Measurements from ENCODE around the gene CDK11A. TPM values are rescaled to one million over a fixed set of nuclear protein-coding genes. Genes with fewer than 3 reads are reported as not detected.

The CDK11A gene
- total and polyA plus RNA-seq, 2 donors (not counting 1 experiment from before 2014, with no cell fraction given), result 2.8 to 14.2 TPM

GRCh38 chr1:1763657-1764621 is 39.8 kb upstream of the CDK11A start:
- Histone ChIP-seq H3K27me3 (ENCODE audit: control insufficient read depth, insufficient read depth, low read length) (no peaks in the 10 kb centered on the region), H3K9ac (ENCODE audit: insufficient read depth, low read length) (no peak overlapping the region), H3K4me1 (ENCODE audit: control insufficient read depth, extremely low read depth, insufficient read depth, low read length) (no peaks in the 10 kb centered on the region), H3K27ac (ENCODE audit: insufficient read depth, low read length) (no peak overlapping the region), H3K9me3 (ENCODE audit: control insufficient read depth, insufficient read depth, low read depth, low read length) (no peaks in the 10 kb centered on the region), H3K4me3 (replicated peaks in 1 of 4; ENCODE audit: control extremely low read depth in 1 of 4, insufficient read depth in 1 of 4, low read depth in 3 of 4, low read length in 4 of 4) (no peak overlapping the region), H3K36me3 (ENCODE audit: control insufficient read depth, insufficient read depth, low read length) (peaks cover 25% of the 10 kb centered on the region), H2AFZ (ENCODE audit: low read length) (no peak overlapping the region), H4K20me1 (ENCODE audit: control insufficient read depth, extremely low read depth, insufficient read depth, low read length) (no peaks in the 10 kb centered on the region), H3K79me2 (ENCODE audit: control insufficient read depth, insufficient read depth, low read length) (peaks cover 26% of the 10 kb centered on the region), H3K4me2 (ENCODE audit: extremely low read depth, insufficient read depth, low read length) (no peak overlapping the region)
- peak in 1 of 2 donors; percentile 14 for DNase-seq (ENCODE audit: low read depth in 2 of 2)
- TF ChIP-seq CTCF (conservative IDR thresholded peaks at IDR 0.05 in 1 of 2, IDR thresholded peaks at IDR 0.05 in 1 of 2; ENCODE audit: low read depth in 1 of 2, low read length in 2 of 2) (no peak), EZH2 (IDR thresholded peaks at IDR 0.05; ENCODE audit: low read length, missing control alignments) (no peak)

- Histone ChIP-seq H4K20me1 (ENCODE audit: control insufficient read depth, extremely low read depth, insufficient read depth, low read length) (no peaks in the 10 kb centered on the region), H3K9me3 (ENCODE audit: control insufficient read depth, insufficient read depth, low read depth, low read length) (no peaks in the 10 kb centered on the region), H3K36me3 (ENCODE audit: control insufficient read depth, insufficient read depth, low read length) (peaks cover 27% of the 10 kb centered on the region), H3K4me1 (ENCODE audit: control insufficient read depth, extremely low read depth, insufficient read depth, low read length) (no peaks in the 10 kb centered on the region), H3K27me3 (ENCODE audit: control insufficient read depth, insufficient read depth, low read length) (no peaks in the 10 kb centered on the region), H3K79me2 (ENCODE audit: control insufficient read depth, insufficient read depth, low read length) (peaks cover 11% of the 10 kb centered on the region), H3K9ac (ENCODE audit: insufficient read depth, low read length) (no peak overlapping the region), H3K4me2 (ENCODE audit: extremely low read depth, insufficient read depth, low read length) (no peak overlapping the region), H3K27ac (ENCODE audit: insufficient read depth, low read length) (no peak overlapping the region), H2AFZ (ENCODE audit: low read length) (no peak overlapping the region), H3K4me3 (replicated peaks in 1 of 4; ENCODE audit: control extremely low read depth in 1 of 4, insufficient read depth in 1 of 4, low read depth in 3 of 4, low read length in 4 of 4) (no peak overlapping the region)
- TF ChIP-seq CTCF (conservative IDR thresholded peaks at IDR 0.05 in 1 of 2, IDR thresholded peaks at IDR 0.05 in 1 of 2; ENCODE audit: low read depth in 1 of 2, low read length in 2 of 2) (no peak), EZH2 (IDR thresholded peaks at IDR 0.05; ENCODE audit: low read length, missing control alignments) (no peak)
- DNase-seq (ENCODE audit: low read depth in 2 of 2), result no peak
Observed at GRCh38 chr1:1761504-1762376, 37.6 kb upstream of the CDK11A start.

GRCh38 chr1:1760715-1761114 is 36.6 kb upstream of the CDK11A start:
- H3K4me3 ChIP-seq (replicated peaks in 1 of 4; ENCODE audit: control extremely low read depth in 1 of 4, insufficient read depth in 1 of 4, low read depth in 3 of 4, low read length in 4 of 4), result no peak overlapping the region
- no peaks in the 10 kb centered on the region for H4K20me1 ChIP-seq (ENCODE audit: control insufficient read depth, extremely low read depth, insufficient read depth, low read length)
- TF ChIP-seq EZH2 (IDR thresholded peaks at IDR 0.05; ENCODE audit: low read length, missing control alignments) (no peak), CTCF (conservative IDR thresholded peaks at IDR 0.05 in 1 of 2, IDR thresholded peaks at IDR 0.05 in 1 of 2; ENCODE audit: low read depth in 1 of 2, low read length in 2 of 2) (no peak)
- H3K36me3 ChIP-seq (ENCODE audit: control insufficient read depth, insufficient read depth, low read length), result peaks cover 31% of the 10 kb centered on the region
- H3K79me2 ChIP-seq (ENCODE audit: control insufficient read depth, insufficient read depth, low read length), result peaks cover 9% of the 10 kb centered on the region
- no peak overlapping the region for H3K27ac ChIP-seq (ENCODE audit: insufficient read depth, low read length)
- H2AFZ ChIP-seq (ENCODE audit: low read length), result no peak overlapping the region
- no peak for DNase-seq (ENCODE audit: low read depth in 2 of 2)
- H3K4me2 ChIP-seq (ENCODE audit: extremely low read depth, insufficient read depth, low read length), result no peak overlapping the region
- H3K4me1 ChIP-seq (ENCODE audit: control insufficient read depth, extremely low read depth, insufficient read depth, low read length), result no peaks in the 10 kb centered on the region
- H3K9ac ChIP-seq (ENCODE audit: insufficient read depth, low read length), result no peak overlapping the region
- no peaks in the 10 kb centered on the region for H3K9me3 ChIP-seq (ENCODE audit: control insufficient read depth, insufficient read depth, low read depth, low read length)
- no peaks in the 10 kb centered on the region for H3K27me3 ChIP-seq (ENCODE audit: control insufficient read depth, insufficient read depth, low read length)

Data from fibroblast of lung (primary cell).